HG03025 (cell line): ENCODE measurements around the gene USP34.
"Not testable (repeated sequence)": the region's sequence is repeated elsewhere in the genome, so short reads cannot be mapped to it uniquely, and the experiment has no call there.

Source experiments
- ATAC-seq: cut with Tn5 transposase; IDR thresholded peaks from one replicate; pipeline ENCODE4 v1.9.1; 2021; ENCODE audit warnings: mild to moderate bottlenecking, moderate library complexity; ENCODE audit not compliant: unreplicated experiment, low FRiP score

USP34 gene

GRCh38 chr2:61461404-61461803, 9.5 kb downstream of the USP34 start:
- ATAC-seq, result no peak

GRCh38 chr2:61460163-61460562, 10.7 kb downstream of the USP34 start:
- no peak for ATAC-seq

- ATAC-seq, result no peak
Observed at GRCh38 chr2:61456746-61457420, 14.0 kb downstream of the USP34 start.

- ATAC-seq, result no peak
Observed at GRCh38 chr2:61456070-61456745, 14.7 kb downstream of the USP34 start.

GRCh38 chr2:61454972-61455371, 15.9 kb downstream of the USP34 start:
- not testable (repeated sequence) for ATAC-seq

- ATAC-seq, result no peak
Observed at GRCh38 chr2:61454383-61454782, 16.5 kb downstream of the USP34 start.

GRCh38 chr2:61452392-61452791, 18.5 kb downstream of the USP34 start:
- ATAC-seq, result no peak

- no peak for ATAC-seq
Observed at GRCh38 chr2:61451178-61451577, 19.7 kb downstream of the USP34 start.

GRCh38 chr2:61450144-61450543, 20.7 kb downstream of the USP34 start:
- ATAC-seq, result no peak

- ATAC-seq, result no peak
Observed at GRCh38 chr2:61448229-61448628, 22.7 kb downstream of the USP34 start.

GRCh38 chr2:61446971-61447370, 23.9 kb downstream of the USP34 start:
- not testable (repeated sequence) for ATAC-seq

- ATAC-seq, result peak; percentile 83
Observed at GRCh38 chr2:61443342-61444041, 27.4 kb downstream of the USP34 start.

GRCh38 chr2:61439241-61440002, 31.5 kb downstream of the USP34 start:
- no peak for ATAC-seq

GRCh38 chr2:61438670-61439069, 32.2 kb downstream of the USP34 start:
- ATAC-seq, result no peak

- no peak for ATAC-seq
Observed at GRCh38 chr2:61437170-61437569, 33.7 kb downstream of the USP34 start.

GRCh38 chr2:61436092-61436491, 34.8 kb downstream of the USP34 start:
- ATAC-seq, result no peak

GRCh38 chr2:61435291-61435690, 35.6 kb downstream of the USP34 start:
- ATAC-seq, result no peak

GRCh38 chr2:61434314-61434713, 36.6 kb downstream of the USP34 start:
- ATAC-seq, result no peak

GRCh38 chr2:61433606-61434005, 37.3 kb downstream of the USP34 start:
- ATAC-seq, result no peak

- ATAC-seq, result no peak
Observed at GRCh38 chr2:61432990-61433389, 37.9 kb downstream of the USP34 start.

- ATAC-seq, result no peak
Observed at GRCh38 chr2:61431345-61431744, 39.5 kb downstream of the USP34 start.
